ENCODE measurements around the gene ACVR1B. TPM values are rescaled to one million over a fixed set of nuclear protein-coding genes. Genes with fewer than 3 reads are reported as not detected.
A peak's percentile ranks its signal among the peaks of the same experiment; 100 is the strongest.

ACVR1B gene
- total RNA-seq, 1 donor = 10.5 TPM

DNA sequence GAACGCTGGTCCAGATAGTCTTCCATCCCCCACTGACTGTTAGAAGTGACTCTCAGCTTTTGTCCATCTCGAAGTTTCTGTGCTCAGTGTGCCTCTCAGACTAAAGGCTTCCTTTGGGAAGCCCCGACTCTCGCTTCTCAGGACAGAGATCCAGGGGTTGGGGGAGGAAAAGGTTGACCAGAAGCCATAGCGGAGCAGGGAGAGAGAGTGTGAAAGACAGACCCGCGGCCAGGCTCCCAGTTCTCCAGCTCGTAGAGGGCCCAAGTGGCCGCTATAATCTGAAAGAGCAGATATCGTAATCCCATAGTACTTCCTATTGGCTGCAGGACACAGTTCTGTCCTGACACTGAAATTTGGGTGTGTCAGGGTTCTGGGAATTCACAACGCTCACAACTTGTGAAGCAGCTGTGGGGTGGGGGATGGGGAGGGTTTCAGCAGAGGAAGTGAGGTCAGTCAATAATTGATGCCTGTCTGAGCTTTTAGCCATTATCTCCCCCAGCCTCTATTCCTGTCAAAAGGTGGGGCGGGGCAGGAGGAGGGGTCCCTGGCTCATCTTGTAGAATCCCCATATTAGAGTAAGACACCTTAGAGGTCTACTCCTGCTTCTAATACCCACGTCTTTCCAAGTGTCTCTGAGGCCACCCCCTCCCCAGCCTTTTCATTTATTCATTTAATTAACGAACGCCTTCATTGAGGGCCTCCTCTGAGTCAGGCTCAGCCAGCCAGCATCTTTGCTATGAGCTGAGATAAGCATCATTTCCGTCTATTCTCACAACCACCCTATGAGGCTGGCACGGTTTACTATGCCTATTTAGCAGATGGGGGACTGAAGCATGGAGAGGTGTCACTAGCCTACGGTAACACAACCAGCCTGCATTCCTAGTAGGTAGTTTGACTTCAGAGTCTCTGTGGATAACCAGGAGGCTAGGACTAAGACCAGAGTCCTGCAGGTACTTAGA, 45.7 kb upstream of the ACVR1B start:
- no peaks in the 10 kb centered on the region for H3K36me3 ChIP-seq (ENCODE audit: insufficient read depth, low read length)
- H3K27ac ChIP-seq (ENCODE audit: low read depth, low read length) = no peak overlapping the region
- DNase-seq (ENCODE audit: insufficient read length, low spot score, missing footprints) = peak; percentile 91
- H2AFZ ChIP-seq (ENCODE audit: low read length) = peak overlapping the region; percentile 28
- no peak overlapping the region for H3K4me2 ChIP-seq (ENCODE audit: insufficient read depth, low read length)
- H3K9me3 ChIP-seq (ENCODE audit: low read depth, low read length) = no peaks in the 10 kb centered on the region
- TF ChIP-seq, protein P1, sequence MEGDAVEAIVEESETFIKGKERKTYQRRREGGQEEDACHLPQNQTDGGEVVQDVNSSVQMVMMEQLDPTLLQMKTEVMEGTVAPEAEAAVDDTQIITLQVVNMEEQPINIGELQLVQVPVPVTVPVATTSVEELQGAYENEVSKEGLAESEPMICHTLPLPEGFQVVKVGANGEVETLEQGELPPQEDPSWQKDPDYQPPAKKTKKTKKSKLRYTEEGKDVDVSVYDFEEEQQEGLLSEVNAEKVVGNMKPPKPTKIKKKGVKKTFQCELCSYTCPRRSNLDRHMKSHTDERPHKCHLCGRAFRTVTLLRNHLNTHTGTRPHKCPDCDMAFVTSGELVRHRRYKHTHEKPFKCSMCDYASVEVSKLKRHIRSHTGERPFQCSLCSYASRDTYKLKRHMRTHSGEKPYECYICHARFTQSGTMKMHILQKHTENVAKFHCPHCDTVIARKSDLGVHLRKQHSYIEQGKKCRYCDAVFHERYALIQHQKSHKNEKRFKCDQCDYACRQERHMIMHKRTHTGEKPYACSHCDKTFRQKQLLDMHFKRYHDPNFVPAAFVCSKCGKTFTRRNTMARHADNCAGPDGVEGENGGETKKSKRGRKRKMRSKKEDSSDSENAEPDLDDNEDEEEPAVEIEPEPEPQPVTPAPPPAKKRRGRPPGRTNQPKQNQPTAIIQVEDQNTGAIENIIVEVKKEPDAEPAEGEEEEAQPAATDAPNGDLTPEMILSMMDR (IDR thresholded peaks at IDR 0.05; ENCODE audit: extremely low read depth, low read depth, low read length) = no peak
- H3K79me2 ChIP-seq (ENCODE audit: insufficient read depth, low read length) = no peaks in the 10 kb centered on the region
- H4K20me1 ChIP-seq (ENCODE audit: insufficient read depth, low read length) = no peaks in the 10 kb centered on the region
- H3K4me1 ChIP-seq (ENCODE audit: insufficient read depth, low read length) = peaks cover 18% of the 10 kb centered on the region
- no peaks in the 10 kb centered on the region for H3K27me3 ChIP-seq (ENCODE audit: insufficient read depth, low read length)
- H3K4me3 ChIP-seq (ENCODE audit: insufficient read depth, low read length) = no peak overlapping the region

DNA sequence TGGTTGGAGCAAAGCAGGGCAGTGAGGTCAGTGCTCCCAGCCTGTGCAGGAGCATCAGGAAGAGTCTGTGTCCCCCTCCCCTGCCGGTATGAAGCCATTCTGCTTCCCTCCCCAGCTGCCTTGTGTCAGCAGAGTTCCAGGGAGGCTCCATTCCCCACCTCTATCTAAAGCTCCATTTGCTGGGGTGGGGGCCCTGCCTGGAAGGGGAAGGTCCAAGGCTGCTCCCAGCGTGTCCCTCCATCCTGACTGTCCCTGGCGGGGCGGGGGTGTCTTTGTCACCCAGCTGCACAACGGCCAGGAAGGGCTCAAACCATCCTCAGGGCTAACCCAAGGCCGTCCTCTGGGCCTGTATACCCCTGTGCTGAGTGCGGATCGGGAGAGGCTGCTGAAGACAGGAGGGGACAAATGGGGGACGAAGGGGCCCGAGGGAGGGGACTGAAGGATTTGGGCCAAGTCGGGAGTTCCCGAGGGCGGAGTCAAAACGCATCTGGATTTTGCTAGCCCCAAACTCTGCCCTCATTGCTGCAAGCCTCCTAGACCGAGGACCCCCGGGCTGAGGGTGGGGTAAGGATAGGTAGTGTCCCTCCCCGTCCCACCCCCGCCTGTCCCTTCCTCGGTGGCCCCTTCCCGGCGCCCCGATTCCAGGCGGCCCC, 44.9 kb upstream of the ACVR1B start:
- Histone ChIP-seq H3K4me1 (ENCODE audit: insufficient read depth, low read length) (peaks cover 20% of the 10 kb centered on the region), H2AFZ (ENCODE audit: low read length) (peak overlapping the region; percentile 23), H3K4me3 (ENCODE audit: insufficient read depth, low read length) (peak overlapping the region; percentile 73), H3K4me2 (ENCODE audit: insufficient read depth, low read length) (peak overlapping the region; percentile 78), H3K27me3 (ENCODE audit: insufficient read depth, low read length) (no peaks in the 10 kb centered on the region), H3K9me3 (ENCODE audit: low read depth, low read length) (no peaks in the 10 kb centered on the region), H4K20me1 (ENCODE audit: insufficient read depth, low read length) (no peaks in the 10 kb centered on the region), H3K79me2 (ENCODE audit: insufficient read depth, low read length) (no peaks in the 10 kb centered on the region), H3K36me3 (ENCODE audit: insufficient read depth, low read length) (no peaks in the 10 kb centered on the region), H3K27ac (ENCODE audit: low read depth, low read length) (no peak overlapping the region)
- peak; percentile 66 for DNase-seq (ENCODE audit: insufficient read length, low spot score, missing footprints)
- TF ChIP-seq, protein P1 (IDR thresholded peaks at IDR 0.05; ENCODE audit: extremely low read depth, low read depth, low read length) = no peak

GRCh38 chr12:51907083-51907855, 44.2 kb upstream of the ACVR1B start, which contains the start of gene ACVRL1:
Gene ACVRL1 (plus strand): TSS chr12:51907504. CDS start chr12:51912475, 4,971 bp downstream.
- H3K4me2 ChIP-seq (ENCODE audit: insufficient read depth, low read length) = peak within 1 kb of the TSS; percentile 78
- no peak within 1 kb of the TSS for H3K27ac ChIP-seq (ENCODE audit: low read depth, low read length)
- no peaks in the 10 kb centered on the region for H4K20me1 ChIP-seq (ENCODE audit: insufficient read depth, low read length)
- no peaks in the 10 kb centered on the region for H3K36me3 ChIP-seq (ENCODE audit: insufficient read depth, low read length)
- no peaks in the 10 kb centered on the region for H3K27me3 ChIP-seq (ENCODE audit: insufficient read depth, low read length)
- no peaks in the 10 kb centered on the region for H3K79me2 ChIP-seq (ENCODE audit: insufficient read depth, low read length)
- H3K4me3 ChIP-seq (ENCODE audit: insufficient read depth, low read length) = peak within 1 kb of the TSS; percentile 73
- H3K4me1 ChIP-seq (ENCODE audit: insufficient read depth, low read length) = peaks cover 20% of the 10 kb centered on the region
- H3K9me3 ChIP-seq (ENCODE audit: low read depth, low read length) = no peaks in the 10 kb centered on the region
- TF ChIP-seq, protein P1 (IDR thresholded peaks at IDR 0.05; ENCODE audit: extremely low read depth, low read depth, low read length) = no peak
- H2AFZ ChIP-seq (ENCODE audit: low read length) = peak within 1 kb of the TSS; percentile 51
- peak; percentile 97 for DNase-seq (ENCODE audit: insufficient read length, low spot score, missing footprints)

All from osteoblast (primary cell).